ENCODE measurements around the gene PLCL1. TPM values are rescaled to one million over a fixed set of nuclear protein-coding genes. Genes with fewer than 3 reads are reported as not detected.

PLCL1 gene
- total RNA-seq, 1 experiment from 2014 or later, result not detected

DNA sequence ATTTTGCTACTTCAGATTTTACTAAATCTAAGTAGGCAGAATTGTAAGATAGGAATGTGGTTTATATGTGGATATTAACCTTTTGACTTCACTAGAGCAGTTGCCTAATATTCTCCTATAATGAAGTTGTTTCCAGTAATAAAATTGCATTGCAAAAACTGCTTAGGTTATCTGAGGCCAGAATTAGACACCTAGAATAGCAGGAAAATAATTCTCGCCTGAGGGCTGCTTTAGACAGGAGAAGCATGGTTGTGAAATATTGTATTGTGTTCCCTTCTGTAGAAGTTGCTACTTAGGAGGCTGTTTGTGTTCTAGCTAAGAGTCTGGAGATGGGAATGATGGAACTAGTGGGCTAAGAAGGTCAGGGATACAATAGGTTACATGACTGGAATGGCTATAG lies 146.3 kb downstream of the PLCL1 start:
- no peak overlapping the region for H3K4me2 ChIP-seq
- intact Hi-C loops (cut with micrococcal nuclease; ENCODE audit: unreplicated experiment), result no loop called here
- DNase-seq, result no peak
- H3K79me2 ChIP-seq (ENCODE audit: low read depth), result no peaks in the 10 kb centered on the region
- no peaks in the 10 kb centered on the region for H3K9me2 ChIP-seq (ENCODE audit: insufficient read depth)
- no peaks in the 10 kb centered on the region for H3K9me3 ChIP-seq (ENCODE audit: insufficient read depth, low read depth)
- CTCF ChIA-PET, result no interaction called here
- H4K20me1 ChIP-seq (ENCODE audit: insufficient read depth), result no peaks in the 10 kb centered on the region
- no TSS peak for BruUV-seq (replicated peaks)
- no peaks in the 10 kb centered on the region for H3K36me3 ChIP-seq (ENCODE audit: low read depth)
- POLR2A ChIA-PET (ENCODE audit: unreplicated experiment), result no interaction called here
- H3K4me3 ChIP-seq, result no peak overlapping the region
- no peak overlapping the region for H3K27ac ChIP-seq
- H3F3A ChIP-seq (ENCODE audit: insufficient read depth, low read depth), result no peaks in the 10 kb centered on the region
- H3K4me1 ChIP-seq (replicated peaks; ENCODE audit: insufficient read depth), result no peaks in the 10 kb centered on the region
- H3K27me3 ChIP-seq (ENCODE audit: insufficient read depth, low read depth), result no peaks in the 10 kb centered on the region
- no peak overlapping the region for H2AFZ ChIP-seq
- no peak for TF ChIP-seq EZH2 (IDR thresholded peaks at IDR 0.05; ENCODE audit: low read depth)
- TF ChIP-seq, protein P1, sequence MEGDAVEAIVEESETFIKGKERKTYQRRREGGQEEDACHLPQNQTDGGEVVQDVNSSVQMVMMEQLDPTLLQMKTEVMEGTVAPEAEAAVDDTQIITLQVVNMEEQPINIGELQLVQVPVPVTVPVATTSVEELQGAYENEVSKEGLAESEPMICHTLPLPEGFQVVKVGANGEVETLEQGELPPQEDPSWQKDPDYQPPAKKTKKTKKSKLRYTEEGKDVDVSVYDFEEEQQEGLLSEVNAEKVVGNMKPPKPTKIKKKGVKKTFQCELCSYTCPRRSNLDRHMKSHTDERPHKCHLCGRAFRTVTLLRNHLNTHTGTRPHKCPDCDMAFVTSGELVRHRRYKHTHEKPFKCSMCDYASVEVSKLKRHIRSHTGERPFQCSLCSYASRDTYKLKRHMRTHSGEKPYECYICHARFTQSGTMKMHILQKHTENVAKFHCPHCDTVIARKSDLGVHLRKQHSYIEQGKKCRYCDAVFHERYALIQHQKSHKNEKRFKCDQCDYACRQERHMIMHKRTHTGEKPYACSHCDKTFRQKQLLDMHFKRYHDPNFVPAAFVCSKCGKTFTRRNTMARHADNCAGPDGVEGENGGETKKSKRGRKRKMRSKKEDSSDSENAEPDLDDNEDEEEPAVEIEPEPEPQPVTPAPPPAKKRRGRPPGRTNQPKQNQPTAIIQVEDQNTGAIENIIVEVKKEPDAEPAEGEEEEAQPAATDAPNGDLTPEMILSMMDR (conservative IDR thresholded peaks at IDR 0.05), result no peak

DNA sequence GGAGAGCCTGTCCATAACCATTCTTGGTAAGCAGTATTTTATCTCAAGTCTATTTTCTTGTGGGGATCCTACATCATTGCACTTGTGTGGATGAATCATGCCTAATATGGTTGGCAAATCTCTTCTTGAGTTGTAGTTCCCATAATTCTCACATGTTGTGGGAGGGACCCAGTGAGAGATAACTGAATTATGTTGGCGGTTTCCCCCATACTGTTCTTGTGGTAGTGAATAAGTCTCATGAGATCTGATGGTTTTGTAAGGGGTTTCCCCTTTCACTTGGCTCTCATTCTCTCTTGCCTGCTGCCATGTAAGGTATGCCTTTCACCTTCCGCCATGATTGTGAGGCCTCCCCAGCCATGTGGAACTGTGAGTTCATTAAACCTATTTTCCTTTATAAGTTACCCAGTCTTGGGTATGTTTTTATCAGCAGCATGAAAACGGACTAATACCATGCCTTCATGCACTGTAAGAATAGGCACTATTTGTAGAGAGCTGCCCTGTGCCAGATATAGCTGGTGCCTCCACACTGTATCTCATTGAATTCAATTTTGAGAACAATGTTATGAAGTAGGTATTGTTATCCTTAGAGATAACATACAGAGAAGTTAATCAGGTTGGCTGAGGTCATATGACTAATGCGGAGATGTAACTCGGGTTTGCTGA lies 148.3 kb downstream of the PLCL1 start:
- ChIA-PET POLR2A (ENCODE audit: unreplicated experiment) (no interaction called here), CTCF (no interaction called here)
- Histone ChIP-seq H3K27me3 (ENCODE audit: insufficient read depth, low read depth) (no peaks in the 10 kb centered on the region), H3K4me1 (replicated peaks; ENCODE audit: insufficient read depth) (no peaks in the 10 kb centered on the region), H3K36me3 (ENCODE audit: low read depth) (no peaks in the 10 kb centered on the region), H3K9me2 (ENCODE audit: insufficient read depth) (no peaks in the 10 kb centered on the region), H2AFZ (no peak overlapping the region), H3K79me2 (ENCODE audit: low read depth) (no peaks in the 10 kb centered on the region), H3K9me3 (ENCODE audit: insufficient read depth, low read depth) (no peaks in the 10 kb centered on the region), H3K4me3 (no peak overlapping the region), H3K4me2 (no peak overlapping the region), H3K27ac (no peak overlapping the region), H4K20me1 (ENCODE audit: insufficient read depth) (no peaks in the 10 kb centered on the region), H3F3A (ENCODE audit: insufficient read depth, low read depth) (no peaks in the 10 kb centered on the region)
- intact Hi-C loops (cut with micrococcal nuclease; ENCODE audit: unreplicated experiment), result no loop called here
- DNase-seq, result no peak
- BruUV-seq (replicated peaks), result no TSS peak
- TF ChIP-seq, protein P1 (conservative IDR thresholded peaks at IDR 0.05), result no peak
- TF ChIP-seq EZH2 (IDR thresholded peaks at IDR 0.05; ENCODE audit: low read depth), result no peak

GRCh38 chr2:197954328-197954727 lies 149.9 kb downstream of the PLCL1 start:
- no peak overlapping the region for H3K4me2 ChIP-seq
- H3K27me3 ChIP-seq (ENCODE audit: insufficient read depth, low read depth), result no peaks in the 10 kb centered on the region
- ChIA-PET POLR2A (ENCODE audit: unreplicated experiment) (interaction anchor here (0.8 kb wide), 1 partner anchor 16 kb away, joined by 5 read pairs; no protein-coding TSS in a partner anchor), CTCF (no interaction called here)
- no peak overlapping the region for H3K27ac ChIP-seq
- BruUV-seq (replicated peaks), result no TSS peak
- DNase-seq, result no peak
- no peaks in the 10 kb centered on the region for H3K79me2 ChIP-seq (ENCODE audit: low read depth)
- no peaks in the 10 kb centered on the region for H3K4me1 ChIP-seq (replicated peaks; ENCODE audit: insufficient read depth)
- intact Hi-C loops (cut with micrococcal nuclease; ENCODE audit: unreplicated experiment), result no loop called here
- H3K4me3 ChIP-seq, result no peak overlapping the region
- no peak for TF ChIP-seq EZH2 (IDR thresholded peaks at IDR 0.05; ENCODE audit: low read depth)
- TF ChIP-seq, protein P1 (conservative IDR thresholded peaks at IDR 0.05), result no peak
- no peak overlapping the region for H2AFZ ChIP-seq
- H3K9me3 ChIP-seq (ENCODE audit: insufficient read depth, low read depth), result no peaks in the 10 kb centered on the region
- H3F3A ChIP-seq (ENCODE audit: insufficient read depth, low read depth), result no peaks in the 10 kb centered on the region
- no peaks in the 10 kb centered on the region for H4K20me1 ChIP-seq (ENCODE audit: insufficient read depth)
- no peaks in the 10 kb centered on the region for H3K36me3 ChIP-seq (ENCODE audit: low read depth)
- no peaks in the 10 kb centered on the region for H3K9me2 ChIP-seq (ENCODE audit: insufficient read depth)

Data from PC-9 (cell line).